GM23338 (cell line): ENCODE results near the gene UHRF1.

ENCODE experiments used
- CREB1 ChIP-seq: fragments of 250-450 bp; sonication (Bioruptor Pico); IDR thresholded peaks from 2 replicates; pipeline ENCODE4 v1.5.0; 2020; ENCODE audit warnings: low read depth, mild to moderate bottlenecking, moderate library complexity
- EZH2 ChIP-seq: fragments of 200-600 bp; sonication (generic); IDR thresholded peaks from one replicate; pipeline ENCODE4 v1.8.0; 2017; ENCODE audit warnings: antibody characterized with exemption, mild to moderate bottlenecking, low read depth; ENCODE audit not compliant: unreplicated experiment
- EZH2phosphoT487 ChIP-seq: fragments of 200-600 bp; sonication (generic); IDR thresholded peaks from one replicate; pipeline ENCODE4 v1.8.1; 2018; ENCODE audit warnings: antibody characterized with exemption; ENCODE audit not compliant: unreplicated experiment
- JUNB ChIP-seq: IDR thresholded peaks from one replicate; pipeline ENCODE4 v1.6.1; 2016; ENCODE audit warnings: antibody characterized with exemption; ENCODE audit not compliant: unreplicated experiment
- POLR2AphosphoS5 ChIP-seq: IDR thresholded peaks from 2 replicates; pipeline ENCODE4 v1.6.1; 2016; ENCODE audit warnings: antibody characterized with exemption, low read depth
- TF ChIP-seq, protein P1 (sequence below), 2 experiments: fragments of 200-600 bp in 1 of 2; sonication (generic) in 1 of 2; conservative IDR thresholded peaks; 2 replicates each; pipeline versions ENCODE4 v1.5.1 to v1.6.1; 2016 to 2017; ENCODE audit warnings: antibody characterized with exemption in 2 of 2, low read depth in 2 of 2, mild to moderate bottlenecking in 2 of 2, moderate library complexity in 1 of 2

DNA sequence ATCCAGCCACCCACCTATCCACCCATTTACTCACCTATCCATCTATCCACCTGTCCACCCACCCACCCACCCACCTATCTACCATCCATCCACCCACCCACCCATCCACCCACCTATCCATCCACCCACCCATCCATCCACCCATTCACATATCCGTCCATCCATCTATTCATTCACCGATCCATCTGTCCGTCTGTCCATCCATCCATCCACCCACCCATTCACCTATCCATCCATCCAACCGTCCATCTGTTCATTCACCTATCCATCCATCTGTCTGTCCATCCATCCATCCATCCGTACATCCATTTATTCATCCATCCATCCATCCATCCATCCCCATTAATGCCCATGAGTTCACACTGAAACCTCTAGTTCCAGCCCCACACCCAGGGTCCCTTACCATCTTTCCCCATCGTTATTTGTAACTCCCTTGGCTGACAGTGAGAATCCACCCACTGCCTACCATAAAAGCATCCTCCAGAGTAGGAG lies 90.9 kb downstream of the UHRF1 start:
- TF ChIP-seq POLR2AphosphoS5 (no peak), CREB1 (CRISPR knock-in tag) (no peak), EZH2 (no peak), JUNB (no peak), EZH2phosphoT487 (no peak)
- TF ChIP-seq, protein P1, sequence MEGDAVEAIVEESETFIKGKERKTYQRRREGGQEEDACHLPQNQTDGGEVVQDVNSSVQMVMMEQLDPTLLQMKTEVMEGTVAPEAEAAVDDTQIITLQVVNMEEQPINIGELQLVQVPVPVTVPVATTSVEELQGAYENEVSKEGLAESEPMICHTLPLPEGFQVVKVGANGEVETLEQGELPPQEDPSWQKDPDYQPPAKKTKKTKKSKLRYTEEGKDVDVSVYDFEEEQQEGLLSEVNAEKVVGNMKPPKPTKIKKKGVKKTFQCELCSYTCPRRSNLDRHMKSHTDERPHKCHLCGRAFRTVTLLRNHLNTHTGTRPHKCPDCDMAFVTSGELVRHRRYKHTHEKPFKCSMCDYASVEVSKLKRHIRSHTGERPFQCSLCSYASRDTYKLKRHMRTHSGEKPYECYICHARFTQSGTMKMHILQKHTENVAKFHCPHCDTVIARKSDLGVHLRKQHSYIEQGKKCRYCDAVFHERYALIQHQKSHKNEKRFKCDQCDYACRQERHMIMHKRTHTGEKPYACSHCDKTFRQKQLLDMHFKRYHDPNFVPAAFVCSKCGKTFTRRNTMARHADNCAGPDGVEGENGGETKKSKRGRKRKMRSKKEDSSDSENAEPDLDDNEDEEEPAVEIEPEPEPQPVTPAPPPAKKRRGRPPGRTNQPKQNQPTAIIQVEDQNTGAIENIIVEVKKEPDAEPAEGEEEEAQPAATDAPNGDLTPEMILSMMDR (conservative IDR thresholded peaks at IDR 0.05; ENCODE audit: low read depth in 2 of 2): no peak
